ENCODE results near the gene CNOT2. TPM values are rescaled to one million over a fixed set of nuclear protein-coding genes. Genes with fewer than 3 reads are reported as not detected.
"Not testable (repeated sequence)": the region's sequence is repeated elsewhere in the genome, so short reads cannot be mapped to it uniquely, and the experiment has no call there.

The CNOT2 gene
- total RNA-seq, 1 donor from 2014 or later: 274 TPM

DNA sequence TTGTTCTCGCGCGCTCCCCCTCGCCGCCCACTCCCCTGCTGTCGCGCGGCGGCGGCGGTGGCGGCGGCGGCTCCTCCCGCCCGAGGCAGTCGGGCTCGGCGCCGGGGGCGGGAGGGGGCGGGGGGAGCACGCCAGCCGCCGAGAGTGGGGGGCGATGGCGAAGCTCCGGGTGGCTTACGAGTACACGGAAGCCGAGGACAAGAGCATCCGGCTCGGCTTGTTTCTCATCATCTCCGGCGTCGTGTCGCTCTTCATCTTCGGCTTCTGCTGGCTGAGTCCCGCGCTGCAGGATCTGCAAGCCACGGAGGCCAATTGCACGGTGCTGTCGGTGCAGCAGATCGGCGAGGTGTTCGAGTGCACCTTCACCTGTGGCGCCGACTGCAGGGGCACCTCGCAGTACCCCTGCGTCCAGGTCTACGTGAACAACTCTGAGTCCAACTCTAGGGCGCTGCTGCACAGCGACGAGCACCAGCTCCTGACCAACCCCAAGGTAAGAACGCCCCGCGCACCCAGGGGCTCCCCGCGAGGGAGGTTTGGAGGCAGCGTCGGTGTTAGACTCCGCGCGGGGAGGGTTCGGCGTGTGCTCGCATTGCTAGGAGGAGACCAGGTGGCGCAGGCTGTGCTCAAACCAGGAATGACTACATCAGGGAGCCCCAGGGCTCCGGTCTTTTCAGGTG lies 123.5 kb downstream of the CNOT2 start:
- peak; percentile 62 for DNase-seq

DNA sequence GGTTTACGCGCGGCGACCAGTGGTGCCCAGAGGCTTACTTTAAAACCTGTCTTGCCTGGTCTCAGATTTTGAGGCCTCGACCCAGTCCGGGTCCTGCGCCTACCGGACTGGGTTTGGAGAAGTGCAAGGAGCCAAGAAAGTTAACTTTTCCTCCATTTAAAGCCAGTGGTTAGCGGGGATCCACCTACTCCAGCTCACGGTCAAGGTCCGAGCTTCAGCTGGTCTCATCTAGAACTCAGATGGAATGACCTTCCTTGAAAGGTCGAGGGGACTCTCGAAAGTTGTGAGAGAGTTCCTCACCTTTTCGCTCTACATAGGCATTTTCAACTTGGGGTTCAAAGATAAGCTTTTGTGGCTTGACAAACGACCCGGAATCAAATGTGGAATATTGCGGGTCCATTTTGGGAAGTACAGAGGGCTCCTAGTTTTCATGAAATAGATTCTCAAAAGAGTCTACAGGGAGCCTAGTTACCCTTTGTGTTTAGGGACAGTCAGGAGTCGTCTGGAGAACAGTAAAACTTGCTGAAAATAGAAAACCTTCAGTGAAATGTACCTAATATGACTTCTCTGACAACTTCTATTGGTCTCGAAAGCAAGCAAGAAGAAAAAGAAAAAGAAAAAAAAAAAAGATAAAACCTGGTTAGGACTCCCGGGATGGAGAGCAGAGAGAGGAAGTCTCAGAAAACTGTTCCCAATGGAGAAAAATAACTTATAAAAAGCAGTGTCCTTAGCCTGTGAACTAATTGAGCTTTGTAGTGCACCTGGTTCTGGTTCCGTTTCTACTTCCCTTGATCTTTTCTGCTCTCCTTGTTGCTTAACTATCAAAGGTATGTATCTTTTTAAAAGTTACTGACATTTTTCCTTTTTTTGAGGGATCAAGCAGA lies 124.3 kb downstream of the CNOT2 start:
- peak; percentile 51 for DNase-seq

DNA sequence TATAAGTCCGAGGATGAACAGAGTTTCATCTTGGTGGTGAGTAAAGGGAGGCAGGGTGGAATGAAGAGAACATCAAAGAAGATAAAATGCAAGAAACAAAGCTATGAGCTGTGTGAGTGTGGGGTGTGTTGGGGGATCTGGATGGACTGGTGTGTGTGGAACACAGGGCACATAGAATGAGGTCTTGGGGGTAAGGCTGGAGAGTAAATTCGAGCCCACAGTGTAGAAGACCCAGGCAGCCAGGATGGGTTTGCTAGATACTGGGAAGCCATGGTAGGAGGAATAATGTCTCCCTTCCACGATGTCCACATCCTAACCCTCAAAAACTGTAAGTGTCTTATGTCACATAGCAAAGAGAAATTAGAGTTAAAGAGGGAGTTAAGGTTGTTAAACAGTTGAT lies 129.6 kb downstream of the CNOT2 start:
- no peak for DNase-seq

DNA sequence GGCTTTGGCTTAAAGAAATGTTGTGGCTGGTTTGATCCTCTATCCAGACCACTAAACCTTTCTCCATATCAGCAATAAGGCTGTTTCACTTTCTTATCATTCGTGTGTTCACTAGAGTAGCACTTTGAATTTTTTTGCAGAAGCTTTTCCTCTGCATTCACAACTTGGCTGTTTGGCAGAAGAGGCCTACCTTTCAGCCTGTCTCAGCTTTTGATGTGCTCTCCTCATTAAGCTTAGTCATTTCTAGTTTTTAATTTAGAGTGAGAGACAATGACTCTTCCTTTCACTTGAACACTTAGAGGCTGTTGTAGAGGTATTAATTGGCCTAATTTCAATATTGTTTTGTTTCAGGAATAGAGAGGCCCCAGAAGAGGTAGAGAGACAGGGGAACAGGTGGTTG lies 136.6 kb downstream of the CNOT2 start:
- no peak for DNase-seq

DNA sequence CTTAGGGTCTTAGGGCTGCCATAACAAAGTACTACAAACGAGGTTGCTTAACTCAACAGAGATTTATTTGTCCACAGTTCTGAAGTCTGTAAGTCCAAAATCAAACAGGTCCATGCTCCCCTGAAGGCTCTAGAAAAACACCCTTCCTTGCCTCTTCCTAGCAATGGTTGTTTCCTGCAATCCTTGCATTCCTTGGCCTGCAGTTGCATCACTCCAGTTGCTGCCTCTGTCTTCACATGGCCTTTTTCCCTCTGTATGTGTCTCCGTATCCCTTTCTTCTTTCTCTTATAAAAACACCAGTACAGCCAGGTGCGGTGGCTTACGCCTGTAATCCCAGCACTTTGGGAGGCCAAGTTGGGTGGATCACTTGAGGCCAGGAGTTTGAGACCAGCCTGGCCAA lies 140.3 kb downstream of the CNOT2 start:
- DNase-seq: no peak

DNA sequence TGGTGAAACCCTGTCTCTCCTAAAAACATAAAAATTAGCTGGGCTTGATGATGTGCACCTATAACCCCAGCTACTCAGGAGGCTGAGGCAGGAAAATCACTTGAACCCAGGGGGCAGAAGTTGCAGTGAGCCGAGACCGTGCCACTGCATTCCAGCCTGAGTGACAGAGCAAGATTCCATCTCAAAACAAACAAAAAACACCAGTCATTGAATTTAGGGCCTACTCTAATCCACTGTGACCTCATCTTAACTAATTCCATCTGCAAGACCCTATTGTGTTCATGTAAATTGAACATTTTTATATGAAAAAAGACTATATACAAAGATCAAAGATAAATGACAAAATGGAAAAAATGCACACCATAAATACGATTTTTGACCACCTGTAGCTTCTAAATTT lies 140.7 kb downstream of the CNOT2 start:
- no peak for DNase-seq

DNA sequence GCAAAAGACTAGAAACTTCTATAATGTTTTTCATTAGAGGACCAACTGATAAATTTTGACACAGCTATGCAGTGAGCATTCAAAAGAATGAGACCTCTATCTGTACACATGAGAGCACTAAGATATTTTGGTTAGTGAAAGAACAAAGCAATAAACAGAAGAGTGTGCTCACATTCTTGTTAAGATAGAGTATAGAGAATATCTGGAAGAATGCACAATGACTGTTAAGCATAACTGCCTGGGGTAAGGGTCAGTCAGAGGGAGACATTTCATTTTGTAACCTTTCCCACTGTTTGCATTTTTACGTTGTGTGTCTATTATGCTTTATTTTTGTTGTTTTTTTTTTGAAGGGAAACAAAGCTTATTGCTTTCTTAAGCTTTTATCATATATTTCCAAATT lies 143.5 kb downstream of the CNOT2 start:
- DNase-seq: no peak

DNA sequence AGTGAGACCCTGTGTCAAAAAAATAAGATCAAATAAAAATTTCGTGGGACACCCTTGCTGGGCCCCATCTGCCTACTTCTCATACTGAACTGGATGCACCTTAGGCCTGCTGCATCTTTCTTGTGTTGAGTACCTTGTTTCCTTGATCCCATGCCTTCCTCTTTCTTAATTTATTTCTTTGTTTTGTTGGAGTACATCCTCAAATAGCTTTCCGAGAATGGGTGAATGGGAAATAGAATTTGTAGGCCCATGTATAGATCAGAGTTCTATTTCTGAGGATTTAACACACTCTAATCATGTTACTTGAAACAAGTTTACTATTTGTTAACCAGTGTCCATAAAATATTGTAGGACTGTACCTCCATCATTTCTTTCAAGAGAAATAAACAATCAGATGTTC lies 146.4 kb downstream of the CNOT2 start:
- no peak for DNase-seq

DNA sequence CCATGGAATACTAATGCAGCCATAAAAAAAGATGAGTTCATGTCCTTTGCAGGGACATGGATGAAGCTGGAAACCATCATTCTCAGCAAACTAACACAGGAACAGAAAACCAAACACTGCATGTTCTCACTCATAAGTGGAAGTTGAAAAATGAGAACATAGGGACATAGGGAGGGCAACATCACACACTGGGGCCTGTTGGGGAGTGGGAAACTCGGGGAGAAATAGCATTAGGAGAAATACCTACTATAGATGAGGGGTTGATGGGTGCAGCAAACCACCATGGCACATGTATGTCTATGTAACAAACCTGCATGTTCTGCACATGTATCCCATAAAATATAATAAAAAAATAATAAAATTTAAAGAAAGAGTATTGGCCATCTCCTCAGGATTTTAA lies 149.4 kb downstream of the CNOT2 start:
- not testable (repeated sequence) for DNase-seq

DNA sequence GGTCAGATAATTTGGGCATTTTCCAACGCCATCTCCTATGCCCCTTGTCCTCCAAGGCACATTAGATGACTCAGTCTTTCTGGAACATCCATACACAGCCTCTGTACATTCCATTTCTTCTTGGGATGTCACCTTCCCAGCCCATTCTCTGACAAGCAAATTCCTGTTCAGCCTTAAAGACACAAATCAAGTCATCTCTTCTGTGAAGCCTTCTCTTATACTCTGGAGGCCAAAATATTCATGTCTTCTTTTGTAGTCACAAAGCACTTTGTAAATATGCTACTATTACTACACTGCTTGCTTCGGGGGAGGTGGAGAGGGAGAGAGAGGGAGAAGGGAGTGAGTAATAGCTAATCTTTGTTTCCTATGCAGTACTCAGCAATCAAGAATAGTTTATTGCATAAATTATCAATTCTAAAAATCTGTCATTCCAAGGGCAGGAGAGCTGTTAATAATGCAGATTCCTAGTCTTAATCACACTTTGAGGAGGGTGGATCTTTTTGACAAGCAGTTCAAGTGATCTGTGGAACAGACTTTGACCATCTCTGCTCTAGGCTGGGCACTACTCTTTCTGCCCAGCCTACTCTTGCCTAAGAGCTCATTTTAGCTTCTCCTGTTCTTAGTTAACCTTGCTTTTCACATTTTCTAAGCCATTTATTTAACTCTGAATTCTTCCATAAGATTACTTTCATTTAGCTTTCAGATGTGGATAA lies 150.7 kb downstream of the CNOT2 start:
- DNase-seq: no peak

DNA sequence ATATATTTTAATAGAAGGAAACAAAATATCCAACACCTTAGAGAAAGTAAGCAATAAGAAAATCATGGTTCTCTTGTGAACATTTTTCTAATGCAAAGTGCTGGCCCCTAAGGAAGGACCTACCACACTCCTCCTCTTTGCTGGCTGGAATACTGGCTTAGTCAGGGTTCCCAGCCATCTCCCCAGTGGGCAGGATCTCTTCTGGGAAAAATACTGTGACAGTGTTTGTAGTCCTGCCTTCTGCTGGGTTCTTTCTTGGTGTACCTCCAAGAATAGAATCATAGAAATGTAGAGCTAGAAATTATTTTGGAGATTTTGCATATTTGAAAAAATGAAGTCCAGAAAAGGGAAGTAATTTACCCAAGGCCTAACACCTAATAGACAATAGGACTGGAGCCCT lies 154.8 kb downstream of the CNOT2 start:
- DNase-seq: no peak

DNA sequence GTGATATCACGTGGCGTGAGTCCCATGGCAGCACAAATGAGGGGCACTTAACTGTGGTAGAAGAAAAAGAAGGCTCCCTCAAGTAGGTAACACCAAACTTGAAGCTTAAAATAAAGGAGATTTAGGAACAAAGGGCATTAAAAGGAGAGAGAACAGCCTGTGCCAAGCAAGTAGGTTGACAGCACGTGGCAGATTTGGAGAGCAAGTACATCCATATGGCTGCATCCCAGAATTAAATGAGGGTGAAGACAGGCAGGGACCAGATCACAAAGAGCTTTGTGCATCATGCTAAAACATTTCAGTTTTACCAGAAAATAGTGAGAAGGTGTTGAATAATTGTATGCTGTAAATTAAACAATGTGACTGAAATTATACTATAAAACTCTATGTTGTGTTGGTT lies 155.6 kb downstream of the CNOT2 start:
- no peak for DNase-seq

DNA sequence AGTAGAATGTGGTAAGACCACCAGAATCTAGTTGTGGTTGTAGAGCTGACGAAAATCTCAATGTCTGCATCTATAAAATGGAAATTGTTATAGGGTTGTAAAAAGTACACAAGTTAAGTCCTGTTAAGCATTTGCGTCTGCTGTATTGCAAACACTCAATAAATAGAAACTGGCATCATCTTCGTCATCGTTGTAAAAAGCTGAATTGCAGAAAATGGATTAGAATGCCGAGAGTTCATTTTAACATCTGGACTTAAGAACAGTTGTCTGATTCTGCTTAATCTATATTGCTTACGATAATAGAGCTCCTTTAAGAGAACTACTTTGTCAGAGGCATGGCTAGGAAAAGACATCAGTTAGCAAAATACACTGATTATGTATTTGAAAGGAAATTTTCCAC lies 156.1 kb downstream of the CNOT2 start:
- DNase-seq: no peak

DNA sequence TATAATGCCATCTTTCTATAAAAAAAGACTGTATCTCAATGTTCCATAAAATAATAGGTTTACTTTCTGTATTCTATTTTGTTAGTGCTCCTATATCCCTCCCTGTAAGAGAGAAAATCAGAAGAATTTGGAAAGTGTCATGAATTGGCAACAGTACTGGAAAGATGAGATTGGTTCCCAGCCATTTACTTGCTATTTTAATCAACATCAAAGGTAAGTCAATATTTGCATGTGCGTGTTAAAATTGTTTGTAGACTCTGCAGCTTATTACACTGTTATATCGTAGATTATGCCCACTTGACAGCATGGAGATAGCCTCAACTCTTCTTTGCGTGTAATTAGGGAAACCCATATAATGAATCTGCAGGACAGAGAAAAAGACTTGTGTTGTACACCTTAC lies 156.9 kb downstream of the CNOT2 start:
- no peak for DNase-seq

DNA sequence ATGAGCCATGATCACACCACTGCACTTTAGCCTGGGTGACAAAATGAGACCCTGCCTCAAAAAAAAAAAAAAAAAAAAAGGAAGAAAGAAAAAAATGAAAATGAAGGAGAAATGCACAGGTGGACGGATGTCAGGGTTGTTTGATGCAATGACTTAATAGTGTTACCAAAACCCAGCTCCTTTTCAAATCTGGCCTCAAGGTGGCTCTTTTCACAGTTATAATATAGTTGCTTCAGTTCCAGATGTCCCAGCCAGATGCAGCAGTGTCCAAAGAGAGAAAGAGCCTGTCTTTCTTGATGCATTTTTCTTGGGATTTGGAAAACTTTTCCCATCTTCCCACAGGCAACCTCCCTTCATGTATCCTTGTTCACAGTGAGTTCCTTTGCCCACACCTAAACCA lies 159.4 kb downstream of the CNOT2 start:
- DNase-seq: no peak

DNA sequence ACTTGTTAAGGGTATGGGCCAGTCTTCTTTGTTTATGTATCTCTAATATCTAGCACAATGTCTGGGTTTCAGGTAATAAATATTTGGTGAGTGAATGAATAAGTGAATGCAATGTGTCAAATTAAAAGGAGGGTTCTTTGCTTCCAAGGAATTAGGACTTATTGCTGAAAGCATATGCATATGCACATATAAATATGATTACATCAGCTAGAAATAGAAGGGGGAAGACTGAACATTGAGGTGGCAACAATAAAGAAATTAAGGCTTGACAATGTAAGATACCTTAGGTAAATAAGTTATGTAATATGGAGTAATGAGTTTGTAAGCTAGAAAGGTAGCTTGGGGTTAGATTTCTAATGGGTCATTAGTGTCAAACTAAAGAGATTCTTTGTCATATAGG lies 160.6 kb downstream of the CNOT2 start:
- no peak for DNase-seq

Other genes with a start within 250 kb of the CNOT2 start
- 6.1 TPM for gene KCNMB4, start 122.9 kb downstream of the CNOT2 start, total RNA-seq

All from tongue (tissue), 2 donors.